CD4-positive, alpha-beta T cell treated with Interleukin-4 for 1 hour (primary cell): ENCODE results near the gene TAS2R7.
"Not testable (repeated sequence)": the region's sequence is repeated elsewhere in the genome, so short reads cannot be mapped to it uniquely, and the experiment has no call there.

Experiments
- DNase-seq, 2 donors: peaks; one replicate each; pipeline ENCODE4 v3.0.0-alpha.2; 2020 to 2022

The TAS2R7 gene, protein sequence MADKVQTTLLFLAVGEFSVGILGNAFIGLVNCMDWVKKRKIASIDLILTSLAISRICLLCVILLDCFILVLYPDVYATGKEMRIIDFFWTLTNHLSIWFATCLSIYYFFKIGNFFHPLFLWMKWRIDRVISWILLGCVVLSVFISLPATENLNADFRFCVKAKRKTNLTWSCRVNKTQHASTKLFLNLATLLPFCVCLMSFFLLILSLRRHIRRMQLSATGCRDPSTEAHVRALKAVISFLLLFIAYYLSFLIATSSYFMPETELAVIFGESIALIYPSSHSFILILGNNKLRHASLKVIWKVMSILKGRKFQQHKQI

DNA sequence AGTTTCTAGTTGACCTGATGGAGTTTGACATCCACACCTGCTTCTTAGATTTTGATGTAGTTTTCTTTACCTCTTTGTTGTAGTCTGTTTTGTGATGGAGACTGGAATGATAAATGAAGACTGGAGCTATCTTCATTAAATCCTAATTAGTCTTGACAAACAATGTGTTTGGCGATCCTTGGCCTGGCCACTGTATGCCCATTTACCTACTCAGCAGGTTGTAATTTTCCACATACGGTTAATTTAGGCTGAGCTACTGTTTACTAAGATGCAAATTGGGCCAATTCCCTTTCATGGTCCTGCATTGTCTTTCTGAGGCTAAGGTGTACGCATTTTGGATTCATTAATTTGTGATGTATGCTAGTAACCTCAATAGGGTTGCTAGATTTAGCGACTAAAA lies at the start of gene TAS2R7:
Gene TAS2R7, minus strand, starts transcription at position 41 of the 400 bp plus-strand sequence. CDS start 57 bp downstream, outside the sequence.
- DNase-seq = no peak

DNA sequence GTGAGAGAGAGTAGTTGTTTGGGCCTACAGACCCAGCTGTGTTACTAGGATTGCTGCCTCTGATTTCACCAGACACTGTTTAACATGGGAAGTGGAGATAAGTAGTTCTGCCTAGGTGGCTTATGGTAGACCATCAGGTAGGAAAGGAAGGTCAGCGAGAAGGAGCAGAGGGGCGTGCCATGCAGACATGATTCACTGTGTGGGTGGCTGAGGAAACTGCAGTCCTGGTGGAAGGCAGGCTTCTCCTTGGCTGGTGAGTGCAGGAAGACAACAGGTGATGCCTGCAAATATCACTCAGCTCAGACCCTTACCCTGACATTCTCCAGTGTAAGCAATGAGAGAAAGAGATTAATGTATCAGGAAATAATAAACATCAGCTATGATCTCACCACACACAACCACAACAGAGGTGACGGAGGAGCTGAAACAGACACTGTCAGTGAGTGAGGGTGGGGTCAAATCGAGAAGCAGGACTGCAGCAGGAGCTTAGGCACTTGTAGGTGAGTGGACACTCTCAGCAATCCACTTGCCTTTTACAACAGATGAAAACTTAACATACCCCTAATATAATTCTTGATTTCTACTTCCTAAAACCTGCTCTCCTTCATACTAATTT lies 48.9 kb upstream of the TAS2R7 start:
- peak in 1 of 2 donors; percentile 5 for DNase-seq

DNA sequence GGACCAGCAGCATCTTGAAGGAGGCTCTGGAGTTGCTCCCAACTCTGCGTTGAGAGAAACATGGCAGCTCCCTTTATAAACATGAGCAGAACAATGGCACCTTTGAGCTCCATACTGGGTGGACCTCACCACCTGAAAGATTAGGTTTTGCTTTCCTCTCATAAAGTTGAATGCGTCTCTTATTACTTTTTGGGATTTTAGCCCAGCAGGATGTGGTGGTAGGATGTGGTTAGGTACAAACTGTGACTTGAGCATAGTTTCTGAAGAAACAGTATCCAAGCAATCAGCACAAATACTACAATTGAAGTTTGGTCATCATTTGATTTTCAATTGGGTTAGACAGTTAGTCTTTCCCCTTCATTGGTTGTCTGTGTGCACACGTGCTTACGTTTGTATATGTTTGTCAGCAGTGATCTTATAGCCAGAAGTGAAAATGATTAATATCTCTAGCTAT lies 47.0 kb upstream of the TAS2R7 start, which contains the start of gene PRR4:
Gene PRR4, minus strand, starts transcription at position 51 of the 454 bp plus-strand sequence. Its CDS starts 38 bp downstream, at position 13.
- peak in 1 of 2 donors; percentile 56 for DNase-seq

DNA sequence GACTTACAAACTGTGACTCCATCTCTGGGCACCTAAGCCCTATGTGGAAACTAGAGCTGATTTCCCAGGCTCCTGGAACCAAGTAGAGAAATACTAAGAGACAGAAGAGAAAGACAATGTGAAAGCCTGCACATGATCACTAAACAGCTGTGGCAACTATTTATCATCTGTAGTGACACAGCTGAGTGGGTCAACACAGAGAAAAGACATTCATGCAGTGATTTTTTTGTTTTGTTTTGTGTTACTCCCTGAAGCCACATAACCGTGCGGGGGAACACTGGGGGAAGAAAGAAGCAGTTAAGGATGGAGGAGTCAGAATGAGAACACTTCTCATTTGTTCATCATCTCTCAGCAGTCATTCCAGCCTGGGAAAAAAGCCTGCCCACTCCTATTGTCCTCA lies 45.3 kb upstream of the TAS2R7 start:
- DNase-seq = no peak

GRCh38 chr12:10842862-10843261 lies 40.4 kb upstream of the TAS2R7 start:
- DNase-seq = no peak

- no peak for DNase-seq
These were observed 36.0 kb upstream of the TAS2R7 start for GRCh38 chr12:10838461-10838860.

GRCh38 chr12:10829994-10830393 lies 27.6 kb upstream of the TAS2R7 start:
- no peak for DNase-seq

- DNase-seq = no peak
These were observed 23.8 kb upstream of the TAS2R7 start, which contains the start of gene TAS2R10 for GRCh38 chr12:10826258-10826657. TSS of gene TAS2R10 (minus strand) at chr12:10826358. CDS start at chr12:10826269, 89 bp downstream.

DNA sequence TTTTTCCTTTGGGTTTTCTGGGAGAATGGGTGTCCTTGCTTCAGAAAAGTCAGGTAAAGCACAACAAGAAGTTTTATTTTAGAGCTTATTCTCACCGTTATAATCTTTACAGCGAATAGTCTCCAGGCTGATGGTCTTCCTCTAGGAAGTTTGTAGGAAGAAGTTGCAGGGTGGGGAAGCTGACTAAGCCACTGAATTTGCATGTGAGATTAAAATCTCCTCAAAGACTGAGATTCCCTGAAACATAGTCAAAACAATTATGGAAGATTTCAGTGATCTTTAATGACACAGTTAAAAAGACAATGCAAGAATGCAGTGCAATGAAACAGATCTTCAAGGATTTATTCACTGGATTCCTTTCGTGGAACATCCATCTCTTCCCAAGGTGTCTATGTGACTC lies 22.5 kb upstream of the TAS2R7 start:
- no peak for DNase-seq

DNA sequence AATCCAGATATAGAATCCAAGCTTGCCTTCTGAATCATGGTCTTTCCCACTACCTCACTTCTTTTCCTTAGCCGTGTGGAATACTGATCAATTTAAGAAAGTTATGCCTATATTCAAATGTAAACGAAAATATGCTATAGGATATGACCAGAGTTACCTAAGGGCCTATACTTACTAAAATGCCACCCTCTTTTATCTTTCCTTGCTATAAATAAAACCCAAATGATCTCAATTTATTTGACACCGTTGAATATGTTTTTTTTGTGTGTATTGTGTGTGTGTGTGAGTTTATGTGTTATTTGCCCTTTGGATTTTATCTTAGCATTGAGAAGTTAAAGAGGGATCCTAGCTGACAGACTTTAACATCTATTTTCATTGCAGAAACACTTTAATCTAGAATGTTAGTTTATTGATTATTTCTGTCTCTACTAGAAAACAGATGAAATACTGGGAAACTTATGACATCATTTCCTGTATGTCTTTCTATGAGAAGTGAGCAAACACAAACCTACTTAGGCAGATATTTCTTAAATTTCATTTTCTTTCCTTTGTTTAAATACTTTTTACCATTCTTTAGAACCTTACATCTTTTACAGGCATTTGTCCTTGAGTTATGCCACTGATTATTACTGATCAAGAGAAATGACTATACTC lies 9.6 kb upstream of the TAS2R7 start:
- no peak for DNase-seq

DNA sequence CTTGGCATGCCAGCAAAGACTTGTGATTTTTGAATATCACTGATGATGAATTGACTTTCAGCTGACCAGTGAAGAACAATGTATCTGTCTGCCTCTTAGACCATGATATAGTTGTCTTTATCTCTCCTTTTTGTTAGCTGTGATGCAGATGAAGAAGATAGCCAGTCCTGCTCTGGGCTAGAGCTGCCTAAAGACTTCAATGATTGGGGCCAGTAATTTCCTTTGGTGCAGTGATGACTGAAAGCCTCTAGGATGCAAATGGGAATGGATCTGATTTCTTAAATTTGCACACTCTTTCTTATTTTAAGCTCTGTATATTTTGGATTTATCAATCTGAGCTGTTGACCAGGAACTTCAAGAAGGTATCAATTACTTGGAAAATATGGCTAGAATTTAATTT lies 7.6 kb upstream of the TAS2R7 start, which contains the start of gene TAS2R9:
Gene TAS2R9, minus strand, starts transcription at position 101 of the 400 bp plus-strand sequence. Its CDS starts 93 bp downstream, at position 8.
- no peak for DNase-seq

- DNase-seq = no peak
These were observed 4.8 kb upstream of the TAS2R7 start, which contains the start of gene TAS2R8 for GRCh38 chr12:10807186-10807585. TSS of gene TAS2R8 (minus strand) at chr12:10807286. CDS start at chr12:10806980, 306 bp downstream.

DNA sequence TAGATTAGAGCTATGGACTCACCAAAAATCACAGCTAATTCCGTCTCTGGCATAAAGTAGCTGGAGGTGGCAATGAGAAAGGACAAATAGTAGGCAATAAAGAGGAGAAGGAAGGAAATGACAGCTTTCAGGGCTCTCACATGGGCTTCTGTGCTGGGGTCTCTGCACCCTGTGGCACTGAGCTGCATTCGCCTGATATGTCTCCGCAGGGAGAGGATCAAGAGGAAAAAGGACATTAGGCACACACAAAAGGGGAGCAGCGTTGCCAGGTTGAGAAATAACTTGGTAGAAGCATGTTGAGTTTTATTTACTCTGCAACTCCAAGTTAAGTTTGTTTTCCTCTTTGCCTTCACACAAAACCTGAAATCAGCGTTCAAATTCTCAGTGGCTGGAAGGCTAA lies 686 bp downstream of the TAS2R7 start:
- no peak for DNase-seq

GRCh38 chr12:10794222-10794621 lies 8.2 kb downstream of the TAS2R7 start:
- no peak for DNase-seq

DNA sequence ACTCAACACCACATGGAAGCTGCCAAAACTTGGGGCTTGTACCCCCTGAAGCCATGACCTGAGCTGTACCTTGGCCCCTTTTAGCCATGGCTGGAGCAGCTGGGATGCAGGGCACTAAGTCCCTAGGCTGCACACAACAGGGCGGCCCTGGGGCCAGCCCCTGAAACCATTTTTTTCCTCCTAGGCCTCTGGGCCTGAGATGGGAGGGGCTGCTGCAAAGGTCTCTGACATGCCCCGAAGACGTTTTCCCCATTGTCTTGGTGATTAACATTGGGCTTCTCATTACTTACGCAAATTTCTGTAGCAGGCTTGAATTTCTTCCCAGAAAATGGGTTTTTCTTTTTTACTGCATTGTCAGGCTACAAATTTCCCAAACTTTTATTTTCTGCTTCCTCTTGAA lies 10.7 kb downstream of the TAS2R7 start:
- not testable (repeated sequence) for DNase-seq

DNA sequence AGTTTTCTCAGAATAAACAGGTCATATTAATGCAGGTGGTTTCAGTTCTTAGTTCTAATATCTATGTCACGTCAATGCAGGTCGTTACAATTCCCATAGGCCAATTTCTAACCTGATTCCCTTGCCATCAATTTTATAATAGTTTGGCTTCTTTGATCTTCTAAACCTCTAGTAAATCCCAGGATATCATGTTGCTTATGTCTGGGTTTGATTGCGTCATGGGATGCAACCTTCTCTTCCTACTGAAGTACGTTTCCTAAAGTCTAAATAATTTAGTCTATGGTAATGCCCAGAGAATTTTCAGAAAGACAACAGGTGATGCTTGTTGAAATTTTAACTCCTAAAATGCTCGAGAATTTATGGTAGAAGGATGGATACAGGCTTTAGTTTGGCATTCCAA lies 19.2 kb downstream of the TAS2R7 start:
- no peak for DNase-seq

- DNase-seq = no peak
These were observed 23.3 kb downstream of the TAS2R7 start for GRCh38 chr12:10779103-10779502.

- DNase-seq = peak in 1 of 2 donors; percentile 60
These were observed 31.2 kb downstream of the TAS2R7 start for GRCh38 chr12:10771132-10771733.

GRCh38 chr12:10759657-10760056 lies 42.8 kb downstream of the TAS2R7 start:
- no peak for DNase-seq

DNA sequence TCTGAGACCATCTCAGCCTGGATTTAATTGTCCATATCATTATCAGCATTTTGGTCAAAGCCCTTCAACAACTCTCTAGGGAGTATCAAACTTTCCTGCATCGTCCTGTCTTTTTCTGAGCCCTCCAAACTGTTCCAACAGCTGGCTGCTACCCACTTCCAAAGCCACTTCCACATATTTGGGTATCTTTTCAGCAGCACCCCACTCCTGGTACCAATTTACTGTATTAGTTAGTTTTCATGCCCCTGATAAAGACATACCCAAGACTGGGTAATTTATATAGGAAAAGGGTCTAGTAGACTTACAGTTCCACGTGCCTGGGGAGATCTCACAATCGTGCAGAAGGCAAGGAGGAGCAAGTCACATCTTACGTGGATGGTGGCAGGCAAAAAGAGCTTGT lies 46.2 kb downstream of the TAS2R7 start:
- no peak for DNase-seq

DNA sequence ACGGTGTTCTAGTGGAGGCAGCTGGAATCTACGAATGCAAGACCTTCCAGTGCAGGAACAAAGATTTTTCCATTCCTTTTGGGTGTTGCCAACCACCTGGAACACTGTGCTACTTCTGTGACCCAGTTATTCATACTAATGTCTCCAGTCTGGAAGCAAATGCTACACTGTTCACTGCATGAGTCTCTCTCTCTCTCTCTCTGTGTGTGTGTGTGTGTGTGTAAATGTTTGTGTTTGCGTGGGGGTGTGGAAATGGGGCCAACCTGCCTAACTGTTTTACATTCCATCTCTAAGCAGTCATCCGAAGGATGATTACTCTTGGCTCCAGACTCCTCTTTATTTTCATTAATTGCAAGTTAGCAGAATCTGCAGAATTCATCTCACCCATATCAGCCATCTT lies 49.4 kb downstream of the TAS2R7 start:
- DNase-seq = no peak
